ENCODE measurements around the gene CSH2.
"Not testable (repeated sequence)": the region's sequence is repeated elsewhere in the genome, so short reads cannot be mapped to it uniquely, and the experiment has no call there.

CSH2 gene

GRCh38 chr17:63896524-63897354 is 23.3 kb upstream of the CSH2 start, which contains the start of gene CSH1:
Gene CSH1 (minus strand): TSS chr17:63896574. CDS start chr17:63896511, 63 bp downstream.
- DNase-seq, result not testable (repeated sequence)

GRCh38 chr17:63894821-63895220 is 21.3 kb upstream of the CSH2 start:
- not testable (repeated sequence) for DNase-seq

DNA sequence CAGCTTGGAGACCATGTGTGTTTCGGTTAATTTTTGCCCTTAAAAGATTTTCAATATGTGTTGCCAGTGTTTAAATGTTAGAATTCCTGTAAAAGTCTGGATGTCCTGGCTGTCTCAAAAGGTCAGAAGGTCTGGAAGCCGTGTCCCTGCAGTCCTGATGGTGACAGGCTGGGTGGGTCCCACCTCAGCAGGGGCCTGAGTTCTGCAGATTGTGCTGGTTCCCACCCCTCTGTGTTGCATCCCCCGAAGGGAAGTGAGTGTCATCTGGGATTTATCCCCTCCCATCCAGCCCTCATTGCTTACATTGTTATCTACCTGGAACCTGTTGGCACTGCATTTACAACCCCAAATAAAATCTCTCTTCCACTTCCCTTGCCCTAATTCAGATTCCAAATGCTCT is 20.5 kb upstream of the CSH2 start:
- DNase-seq, result not testable (repeated sequence)

DNA sequence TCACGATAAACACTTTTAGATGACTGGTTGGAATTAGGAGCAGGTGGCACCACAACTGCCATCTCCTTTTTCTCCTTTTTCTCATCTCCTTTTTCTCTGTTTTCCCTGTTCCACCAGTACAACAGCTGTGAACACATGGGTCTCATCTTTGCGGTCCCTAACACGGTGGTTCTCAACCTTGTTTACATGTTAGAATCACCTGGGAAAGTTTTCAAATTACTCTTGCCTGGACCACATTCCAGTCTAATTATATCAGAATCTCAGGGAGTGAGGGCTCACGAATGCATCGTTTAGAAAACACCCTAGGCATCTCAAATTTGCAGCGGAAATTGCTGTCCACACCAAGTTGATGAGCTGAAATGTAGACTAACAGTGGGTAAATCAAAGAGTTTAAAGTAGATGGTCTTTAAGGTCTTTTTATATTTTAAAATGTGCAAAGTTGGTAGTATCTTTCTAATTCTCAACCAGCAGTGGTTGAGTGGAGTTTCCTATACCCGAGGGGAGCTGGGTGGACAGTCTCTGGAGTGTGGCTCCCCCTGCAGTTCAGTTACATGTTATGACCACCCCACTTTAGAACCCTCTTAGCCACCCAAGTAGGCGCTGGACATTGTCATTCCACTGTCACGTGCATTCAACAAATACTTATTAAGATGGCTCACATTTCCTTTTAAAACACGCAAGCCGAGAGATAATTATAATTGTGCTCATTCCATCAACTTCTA is 19.0 kb upstream of the CSH2 start:
- DNase-seq, result not testable (repeated sequence)

GRCh38 chr17:63889026-63889848 is 15.8 kb upstream of the CSH2 start:
- peak; percentile 44 for DNase-seq

DNA sequence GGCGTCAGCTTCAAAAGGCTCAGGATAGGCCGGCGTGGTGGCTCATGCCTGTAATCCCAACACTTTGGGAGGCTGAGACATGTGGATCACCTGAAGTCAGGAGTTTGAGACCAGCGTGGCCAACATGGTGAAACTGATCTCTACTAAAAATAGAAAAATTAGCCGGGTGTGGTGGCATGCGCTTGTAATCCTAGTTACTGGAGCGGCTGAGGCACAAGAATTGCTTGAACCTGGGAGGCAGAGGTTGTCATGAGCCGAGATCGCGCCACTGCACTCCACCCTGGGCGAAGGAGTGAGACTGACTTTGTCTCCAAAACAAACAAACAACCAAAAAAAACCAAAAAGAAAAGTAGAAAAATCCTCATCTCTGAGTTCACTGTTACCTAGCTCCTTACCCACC is 11.6 kb upstream of the CSH2 start:
- DNase-seq, result not testable (repeated sequence)

DNA sequence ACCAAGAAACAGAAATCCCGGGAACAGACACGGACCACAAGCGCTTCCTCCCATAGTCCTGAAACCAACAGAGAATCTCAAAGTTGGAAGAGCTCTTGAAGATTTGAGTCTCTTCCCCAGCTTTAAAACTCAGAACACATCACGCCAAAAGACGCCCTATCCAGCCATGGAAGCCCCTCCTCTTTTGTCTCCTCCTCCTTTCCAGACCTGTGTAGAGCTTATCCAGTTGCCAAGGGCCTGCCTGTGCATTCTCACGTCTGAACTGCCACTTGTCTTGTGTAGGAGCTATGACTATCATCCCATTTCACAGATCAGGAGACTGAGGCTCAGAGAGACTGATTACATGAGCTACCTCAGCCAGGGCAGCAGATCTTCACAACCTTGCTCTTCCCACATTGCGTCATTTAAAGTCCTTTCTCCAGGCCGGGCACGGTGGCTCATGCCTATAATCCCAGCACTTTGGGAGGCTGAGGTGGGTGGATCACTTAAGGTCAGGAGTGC is 9.2 kb upstream of the CSH2 start:
- DNase-seq, result not testable (repeated sequence)

DNA sequence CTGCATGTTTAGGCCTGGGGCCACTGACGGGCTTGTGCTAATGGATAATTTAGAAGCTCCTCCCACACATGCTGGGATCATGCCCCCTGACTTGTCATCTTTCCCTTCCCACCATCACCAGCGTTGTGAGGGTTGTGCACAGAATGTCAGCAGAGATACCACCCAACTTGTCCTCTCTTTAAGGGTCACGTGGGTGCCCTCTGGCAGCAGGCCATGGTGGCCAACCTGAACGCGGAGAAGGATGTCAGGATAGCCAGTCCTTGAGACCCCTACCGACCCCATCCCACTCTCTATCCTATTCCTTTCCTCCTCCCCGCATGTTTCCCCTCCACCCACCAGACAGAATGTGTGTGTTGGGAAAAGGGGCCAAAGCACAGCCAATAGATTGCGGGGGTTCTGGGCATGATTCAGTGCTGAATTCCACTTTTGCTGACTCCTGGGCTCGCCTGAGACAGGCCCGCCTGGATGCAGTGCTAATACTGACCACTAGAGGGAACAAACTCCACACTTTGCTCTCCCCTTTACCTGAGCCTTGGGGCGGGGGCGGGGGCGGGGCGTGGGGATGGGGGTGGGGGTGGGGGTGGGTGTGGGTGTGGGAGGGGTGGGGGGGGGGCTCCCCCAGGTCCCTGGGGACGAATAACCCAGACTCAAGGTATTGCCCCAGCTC is 8.6 kb upstream of the CSH2 start, which contains the start of gene GH2:
Gene GH2, minus strand, starts transcription at position 10 of the 667 bp plus-strand sequence. CDS start 143 bp downstream, outside the sequence.
- peak; percentile 71 for DNase-seq

GRCh38 chr17:63881337-63881736 is 7.9 kb upstream of the CSH2 start:
- DNase-seq, result not testable (repeated sequence)

GRCh38 chr17:63880706-63881105 is 7.2 kb upstream of the CSH2 start:
- no peak for DNase-seq

GRCh38 chr17:63878413-63878812 is 4.9 kb upstream of the CSH2 start:
- not testable (repeated sequence) for DNase-seq

GRCh38 chr17:63874693-63875092 is 1.2 kb upstream of the CSH2 start:
- not testable (repeated sequence) for DNase-seq

GRCh38 chr17:63874061-63874626 is 667 bp upstream of the CSH2 start:
- not testable (repeated sequence) for DNase-seq

DNA sequence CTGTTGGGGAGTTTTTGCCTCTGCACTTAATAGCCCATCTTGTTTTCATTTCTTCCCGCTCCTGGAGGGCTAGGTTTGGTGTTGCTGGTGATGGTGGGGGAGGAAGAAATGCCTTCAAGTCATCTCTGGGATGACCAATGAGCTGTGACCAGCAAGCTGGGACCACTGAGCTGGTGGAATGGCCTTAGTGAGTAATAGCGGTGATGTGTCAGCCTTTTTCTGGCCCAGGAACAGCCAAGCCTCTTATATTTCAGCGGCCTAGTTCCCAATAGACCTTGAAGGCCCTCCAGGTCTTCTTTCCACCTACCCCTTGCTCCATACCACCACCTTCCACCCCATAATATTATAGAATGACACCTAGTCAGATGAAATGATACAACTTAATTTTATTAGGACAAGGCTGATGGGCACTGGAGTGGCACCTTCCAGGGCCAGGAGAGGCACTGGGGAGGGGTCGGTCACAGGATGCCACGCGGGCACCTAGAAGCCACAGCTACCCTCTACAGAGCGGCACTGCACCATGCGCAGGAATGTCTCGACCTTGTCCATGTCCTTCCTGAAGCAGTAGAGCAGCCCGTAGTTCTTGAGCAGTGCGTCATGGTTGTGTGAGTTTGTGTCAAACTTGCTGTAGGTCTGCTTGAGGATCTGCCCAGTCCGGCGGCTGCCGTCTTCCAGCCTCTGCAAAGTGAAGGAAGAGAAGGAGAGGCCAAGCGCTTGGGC is 1.7 kb downstream of the CSH2 start:
- not testable (repeated sequence) for DNase-seq

GRCh38 chr17:63870292-63870665 is 3.2 kb downstream of the CSH2 start:
- not testable (repeated sequence) for DNase-seq

- DNase-seq, result not testable (repeated sequence)
Measured at GRCh38 chr17:63869491-63870291, 3.8 kb downstream of the CSH2 start.

DNA sequence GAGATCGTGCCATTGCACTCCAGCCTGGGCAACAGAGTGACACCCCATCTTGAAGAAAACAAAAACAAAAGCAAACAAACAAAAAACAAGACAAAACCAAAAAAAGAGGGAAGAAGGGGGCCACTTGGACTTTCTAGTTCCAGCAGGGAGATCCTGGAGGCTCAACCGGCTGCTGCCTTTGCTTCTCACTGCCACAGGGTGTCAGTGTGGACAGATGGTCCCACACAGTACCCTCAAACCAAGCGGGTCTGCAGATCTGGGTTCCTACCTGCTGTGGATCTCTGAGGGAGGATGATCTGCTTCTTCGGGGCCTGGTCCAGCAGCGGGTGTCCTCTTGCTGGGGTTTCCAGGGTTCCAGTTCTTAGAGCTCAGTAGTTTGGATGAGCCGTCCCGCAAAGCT is 6.9 kb downstream of the CSH2 start:
- not testable (repeated sequence) for DNase-seq

DNA sequence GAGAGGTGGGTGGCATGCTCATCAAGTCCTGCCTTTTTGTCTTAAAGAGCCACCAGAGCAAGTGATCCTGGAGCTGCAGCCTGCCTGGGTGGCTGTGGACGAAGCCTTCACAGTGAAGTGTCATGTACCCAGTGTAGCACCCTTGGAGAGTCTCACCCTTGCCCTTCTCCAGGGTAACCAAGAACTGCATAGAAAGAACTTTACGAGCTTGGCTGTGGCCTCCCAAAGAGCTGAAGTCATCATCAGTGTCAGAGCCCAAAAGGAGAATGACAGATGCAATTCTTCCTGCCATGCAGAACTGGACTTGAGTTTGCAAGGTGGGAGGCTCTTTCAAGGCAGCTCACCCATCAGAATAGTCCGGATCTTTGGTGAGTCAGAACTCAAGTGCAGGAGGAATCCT is 14.2 kb downstream of the CSH2 start:
- DNase-seq, result no peak

- not testable (repeated sequence) for DNase-seq
Measured at GRCh38 chr17:63856425-63856824, 17.1 kb downstream of the CSH2 start.

- no peak for DNase-seq
Measured at GRCh38 chr17:63855185-63855584, 18.3 kb downstream of the CSH2 start.
